NB4 (cell line): Measurements from ENCODE around the gene TSPAN17.

ENCODE experiments used
- POLR2A ChIP-seq: IDR thresholded peaks from 2 replicates; pipeline ENCODE4 v1.6.1; 2011; ENCODE audit warnings: mild to moderate bottlenecking; ENCODE audit not compliant: insufficient read length; ENCODE audit errors: extremely low read depth
- TF ChIP-seq, protein P1 (sequence below): IDR thresholded peaks from one replicate; pipeline ENCODE4 v1.5.1; 2012; ENCODE audit warnings: low read depth, low read length

DNA sequence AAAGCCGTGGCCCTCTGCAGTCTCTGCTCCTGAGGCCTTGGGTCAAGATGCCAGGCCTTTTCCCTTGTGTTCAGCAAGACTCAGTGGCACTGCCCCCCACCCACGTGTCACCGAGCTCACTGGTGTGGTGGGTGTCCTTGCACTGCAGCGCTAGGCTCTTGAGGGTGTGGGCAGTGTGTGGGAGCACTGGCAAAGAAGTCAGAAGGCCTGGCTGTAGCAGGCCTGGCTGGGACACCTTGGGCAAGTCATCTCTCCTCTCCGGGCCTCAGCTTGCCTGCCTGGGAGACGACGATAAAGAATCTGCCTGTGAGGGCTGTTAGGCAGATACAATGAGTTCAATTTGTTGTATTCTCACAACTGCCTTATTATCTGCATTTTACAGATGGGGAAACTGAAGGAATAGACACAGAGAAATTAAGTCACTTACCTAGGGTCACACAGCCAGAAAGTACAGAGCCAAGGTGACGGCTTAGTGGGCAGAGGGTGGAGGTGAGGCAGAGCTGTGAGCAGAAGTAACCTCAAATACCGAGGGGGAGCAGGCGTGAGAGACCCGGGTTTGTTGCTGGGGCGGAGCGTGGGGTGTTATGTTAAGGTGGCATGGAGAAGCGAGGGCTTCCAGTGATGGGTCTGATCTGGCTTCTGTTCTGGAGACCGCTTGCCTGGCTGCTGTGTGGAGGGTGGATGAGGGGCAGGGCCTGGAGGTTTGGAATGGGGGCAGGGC is 1.4 kb downstream of the TSPAN17 start:
- TF ChIP-seq, protein P1, sequence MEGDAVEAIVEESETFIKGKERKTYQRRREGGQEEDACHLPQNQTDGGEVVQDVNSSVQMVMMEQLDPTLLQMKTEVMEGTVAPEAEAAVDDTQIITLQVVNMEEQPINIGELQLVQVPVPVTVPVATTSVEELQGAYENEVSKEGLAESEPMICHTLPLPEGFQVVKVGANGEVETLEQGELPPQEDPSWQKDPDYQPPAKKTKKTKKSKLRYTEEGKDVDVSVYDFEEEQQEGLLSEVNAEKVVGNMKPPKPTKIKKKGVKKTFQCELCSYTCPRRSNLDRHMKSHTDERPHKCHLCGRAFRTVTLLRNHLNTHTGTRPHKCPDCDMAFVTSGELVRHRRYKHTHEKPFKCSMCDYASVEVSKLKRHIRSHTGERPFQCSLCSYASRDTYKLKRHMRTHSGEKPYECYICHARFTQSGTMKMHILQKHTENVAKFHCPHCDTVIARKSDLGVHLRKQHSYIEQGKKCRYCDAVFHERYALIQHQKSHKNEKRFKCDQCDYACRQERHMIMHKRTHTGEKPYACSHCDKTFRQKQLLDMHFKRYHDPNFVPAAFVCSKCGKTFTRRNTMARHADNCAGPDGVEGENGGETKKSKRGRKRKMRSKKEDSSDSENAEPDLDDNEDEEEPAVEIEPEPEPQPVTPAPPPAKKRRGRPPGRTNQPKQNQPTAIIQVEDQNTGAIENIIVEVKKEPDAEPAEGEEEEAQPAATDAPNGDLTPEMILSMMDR: no peak
- TF ChIP-seq POLR2A: no peak
